HS-27A (cell line): ENCODE data around the gene SGK1.
"Not testable (repeated sequence)": the region's sequence is repeated elsewhere in the genome, so short reads cannot be mapped to it uniquely, and the experiment has no call there.

Source experiments
- DNase-seq: peaks from one replicate; pipeline ENCODE4 v3.0.0-alpha.2; 2012; ENCODE audit warnings: low read depth, missing footprints

The SGK1 gene

GRCh38 chr6:134326192-134326591 lies 8.3 kb upstream of the SGK1 start:
- not testable (repeated sequence) for DNase-seq

GRCh38 chr6:134324766-134325165 lies 6.9 kb upstream of the SGK1 start:
- no peak for DNase-seq

GRCh38 chr6:134324141-134324540 lies 6.2 kb upstream of the SGK1 start:
- DNase-seq = no peak

- no peak for DNase-seq
Observed at GRCh38 chr6:134323698-134324097, 5.8 kb upstream of the SGK1 start.

GRCh38 chr6:134323294-134323693 lies 5.4 kb upstream of the SGK1 start:
- DNase-seq = no peak

- no peak for DNase-seq
Observed at GRCh38 chr6:134322216-134322615, 4.3 kb upstream of the SGK1 start.

GRCh38 chr6:134321246-134321645 lies 3.3 kb upstream of the SGK1 start:
- DNase-seq = no peak

- DNase-seq = not testable (repeated sequence)
Observed at GRCh38 chr6:134319686-134320085, 1.8 kb upstream of the SGK1 start.

DNA sequence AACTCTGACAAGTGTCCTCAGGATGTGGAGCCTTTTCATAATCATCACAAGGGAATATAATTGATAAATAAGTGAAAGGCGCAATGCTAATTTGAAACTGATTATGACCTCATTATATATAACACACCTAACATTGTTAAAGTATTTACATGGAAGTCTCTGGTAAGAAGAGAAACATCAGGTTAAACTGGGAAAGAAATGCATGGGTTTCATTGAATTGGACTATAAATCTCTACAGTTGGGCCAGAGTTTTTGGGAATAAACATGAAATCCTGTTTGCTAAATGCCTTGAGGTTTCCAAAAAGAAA lies 1.0 kb upstream of the SGK1 start:
- DNase-seq = no peak

GRCh38 chr6:134318236-134318973 lies 493 bp upstream of the SGK1 start:
- no peak for DNase-seq

DNA sequence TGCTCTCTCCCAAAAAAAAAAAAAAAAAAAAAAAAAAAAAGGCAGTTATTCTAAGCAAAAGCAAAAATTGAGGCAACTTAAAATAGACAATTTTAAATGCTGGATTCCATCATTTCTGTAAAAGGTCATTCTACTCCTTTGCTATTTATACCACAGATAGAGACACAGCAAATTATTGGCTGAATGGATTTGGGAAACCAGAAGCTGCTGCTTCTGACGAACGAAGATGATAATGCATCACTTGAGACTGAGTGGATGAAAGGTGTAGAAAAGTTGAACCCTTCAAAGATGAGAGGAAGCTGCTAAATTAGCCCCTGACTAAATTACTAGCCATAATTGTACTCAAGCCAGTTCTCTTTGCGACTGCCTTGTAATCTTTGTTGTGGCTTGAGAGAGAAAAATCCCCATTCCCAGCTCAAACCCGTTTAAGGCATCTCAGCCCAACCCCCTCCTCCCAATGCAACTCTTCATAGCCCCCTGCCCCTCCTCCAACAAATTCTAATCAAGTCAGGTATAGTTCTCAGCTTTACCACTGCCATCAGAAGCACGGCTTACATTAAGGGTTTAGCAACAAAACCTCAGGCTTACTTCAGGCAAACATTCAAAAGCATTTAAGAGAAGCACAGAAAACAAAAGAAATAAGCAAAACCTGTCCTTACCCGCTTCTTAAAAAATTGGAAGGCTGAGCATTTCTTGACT lies 1.0 kb downstream of the SGK1 start:
- no peak for DNase-seq

GRCh38 chr6:134315974-134316441 lies 1.9 kb downstream of the SGK1 start:
- no peak for DNase-seq

- no peak for DNase-seq
Observed at GRCh38 chr6:134315189-134315588, 2.7 kb downstream of the SGK1 start.

GRCh38 chr6:134314006-134314821 lies 3.7 kb downstream of the SGK1 start:
- no peak for DNase-seq

DNA sequence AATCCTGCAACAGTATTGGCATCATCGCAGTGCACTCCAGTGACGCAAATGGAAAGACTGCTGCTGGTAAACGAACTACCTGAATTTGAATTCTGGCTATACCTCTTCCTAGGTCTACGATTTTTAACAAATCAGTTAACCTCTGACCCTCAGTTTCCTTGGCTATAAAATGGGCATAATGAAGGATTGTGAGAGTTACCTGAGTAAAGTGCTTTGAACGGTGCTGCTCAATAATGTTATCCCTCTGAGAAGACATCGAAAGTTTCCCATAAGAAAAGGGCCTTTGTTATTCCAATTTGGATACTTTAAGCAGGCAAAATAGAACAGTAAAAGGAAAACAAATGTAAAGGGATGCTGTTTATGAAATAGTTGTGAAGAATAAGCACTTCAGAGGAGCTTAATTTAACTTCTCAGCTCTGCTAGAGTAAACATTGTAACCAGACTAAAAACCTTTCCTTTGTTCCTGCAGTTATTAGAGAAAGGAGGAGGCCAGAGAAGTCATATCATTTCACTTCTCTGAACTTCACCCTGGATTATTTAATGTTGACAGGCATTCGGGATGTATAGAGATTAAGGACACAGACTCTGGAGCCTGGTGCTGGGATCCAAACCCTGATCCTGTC lies 5.8 kb downstream of the SGK1 start:
- no peak for DNase-seq

- no peak for DNase-seq
Observed at GRCh38 chr6:134310817-134311216, 7.1 kb downstream of the SGK1 start.

GRCh38 chr6:134309983-134310605 lies 7.8 kb downstream of the SGK1 start:
- no peak for DNase-seq

GRCh38 chr6:134309227-134309626 lies 8.7 kb downstream of the SGK1 start:
- DNase-seq = no peak

- no peak for DNase-seq
Observed at GRCh38 chr6:134308800-134309199, 9.1 kb downstream of the SGK1 start.

DNA sequence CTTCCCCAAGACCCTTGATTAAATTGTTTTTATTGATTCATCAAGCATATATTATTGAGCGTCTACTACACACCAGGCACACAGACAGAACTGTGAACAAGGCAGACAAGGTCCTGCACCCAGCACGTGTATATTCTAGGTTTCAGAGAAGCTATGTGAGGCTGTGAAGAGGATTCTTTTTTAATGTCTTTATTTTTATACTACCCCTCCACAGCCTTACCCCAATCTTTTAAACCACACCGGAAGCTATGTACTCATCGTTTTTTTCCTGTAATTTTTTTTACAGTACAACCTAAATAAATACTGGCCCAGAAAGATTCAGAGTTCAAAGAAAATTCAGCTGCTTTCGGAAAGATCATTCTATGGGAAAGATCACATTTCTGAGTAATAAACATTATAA lies 10.0 kb downstream of the SGK1 start:
- DNase-seq = no peak

GRCh38 chr6:134307075-134307474 lies 10.8 kb downstream of the SGK1 start:
- no peak for DNase-seq

DNA sequence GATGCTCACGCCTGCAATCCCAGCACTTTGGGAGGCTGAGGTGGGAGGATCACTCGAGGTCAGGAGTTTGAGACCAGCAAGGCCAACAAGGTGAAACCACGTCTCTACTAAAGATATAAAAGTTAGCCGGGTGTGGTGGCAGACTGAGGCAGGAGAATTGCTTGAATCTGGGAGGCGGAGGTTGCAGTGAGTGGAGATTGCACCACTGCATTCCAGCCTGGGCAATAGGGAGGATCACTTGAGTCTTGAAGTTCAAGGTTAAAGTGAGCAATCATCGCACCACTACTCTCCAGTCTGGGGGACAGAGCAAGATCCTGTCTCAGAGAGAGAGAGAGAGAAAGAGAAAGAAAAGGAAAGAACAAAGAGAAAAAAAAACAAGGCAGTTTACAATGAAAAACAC lies 13.5 kb downstream of the SGK1 start:
- DNase-seq = not testable (repeated sequence)
